Left lobe of liver (tissue), 2 donors: ENCODE data around the gene OR4D10. TPM values are rescaled to one million over a fixed set of nuclear protein-coding genes. Genes with fewer than 3 reads are reported as not detected.
A peak's percentile ranks its signal among the peaks of the same experiment; 100 is the strongest.
"Not testable (repeated sequence)": the region's sequence is repeated elsewhere in the genome, so short reads cannot be mapped to it uniquely, and the experiment has no call there.

Experiments used
- ATAC-seq: fragments of 200-7000 bp; cut with Tn5 transposase; one replicate; pipeline ENCODE4 v1.9.1; 2020; ENCODE audit warnings: mild to moderate bottlenecking, moderate library complexity
- DNase-seq: peaks from one replicate; pipeline ENCODE4 v3.0.0-alpha.2; 2020; ENCODE audit warnings: low spot score
- total RNA-seq: library from RNA; stranded (reverse); gene quantifications from one replicate; pipeline ENCODE4 v1.2.1, GENCODE V29; 2021
- donor health status: DM: no; HTN: no; CAD: no; lungs with moderate emphysema.
- donor health status: DM: no; HTN: yes; CAD: no.

Gene OR4D10
- not detected for total RNA-seq

GRCh38 chr11:59473015-59473414 is at the start of gene OR4D10:
Gene OR4D10 (plus strand): TSS chr11:59473315. CDS start chr11:59477430, 4,115 bp downstream.
- ATAC-seq (no peak), DNase-seq (no peak)

- DNase-seq (no peak), ATAC-seq (no peak)
These were observed 49.3 kb upstream of the OR4D10 start for GRCh38 chr11:59423835-59424234.

- ATAC-seq: no peak
- no peak for DNase-seq
These were observed 48.0 kb upstream of the OR4D10 start for GRCh38 chr11:59425131-59425530.

GRCh38 chr11:59426361-59427067 is 46.6 kb upstream of the OR4D10 start, which contains the start of gene OR5A2:
Gene OR5A2 (minus strand): TSS chr11:59426413. CDS start chr11:59422953, 3,460 bp downstream.
- no peak for ATAC-seq
- no peak for DNase-seq

GRCh38 chr11:59427068-59427382 is 46.1 kb upstream of the OR4D10 start:
- DNase-seq: no peak

GRCh38 chr11:59429924-59430516 is 43.1 kb upstream of the OR4D10 start:
- peak; percentile 97 for ATAC-seq
- no peak for DNase-seq

More at GRCh38 chr11:59427068-59427382, 46.1 kb upstream of the OR4D10 start:
- ATAC-seq: no peak

GRCh38 chr11:59436169-59436568 is 36.9 kb upstream of the OR4D10 start, which contains the start of gene OR5A1:
Gene OR5A1 (plus strand): TSS chr11:59436469. CDS start chr11:59443169, 6,700 bp downstream.
- ATAC-seq: no peak
- no peak for DNase-seq

- DNase-seq: no peak
- ATAC-seq: no peak
These were observed 35.3 kb upstream of the OR4D10 start for GRCh38 chr11:59437770-59438169.

GRCh38 chr11:59445624-59446023 is 27.5 kb upstream of the OR4D10 start:
- DNase-seq, ATAC-seq: not testable (repeated sequence)

GRCh38 chr11:59448484-59448883 is 24.6 kb upstream of the OR4D10 start:
- ATAC-seq (no peak), DNase-seq (no peak)

GRCh38 chr11:59456661-59457060 is 16.5 kb upstream of the OR4D10 start, which contains the start of gene OR4D6:
Gene OR4D6 (plus strand): TSS chr11:59456961. CDS start chr11:59456961, 0 bp downstream.
- DNase-seq (no peak), ATAC-seq (no peak)

GRCh38 chr11:59459916-59460315 is 13.2 kb upstream of the OR4D10 start:
- no peak for ATAC-seq

GRCh38 chr11:59463190-59463641 is 9.9 kb upstream of the OR4D10 start:
- DNase-seq: no peak
- no peak for ATAC-seq

More at GRCh38 chr11:59459916-59460315, 13.2 kb upstream of the OR4D10 start:
- DNase-seq: no peak

GRCh38 chr11:59475176-59475575 is 2.1 kb downstream of the OR4D10 start:
- DNase-seq (no peak), ATAC-seq (no peak)

GRCh38 chr11:59479906-59480305 is 6.8 kb downstream of the OR4D10 start:
- DNase-seq (no peak), ATAC-seq (no peak)

GRCh38 chr11:59480359-59480758 is 7.2 kb downstream of the OR4D10 start:
- no peak for DNase-seq
- no peak for ATAC-seq

- DNase-seq (no peak), ATAC-seq (no peak)
These were observed 28.8 kb downstream of the OR4D10 start for GRCh38 chr11:59501931-59502330.

GRCh38 chr11:59503276-59503675 is 30.2 kb downstream of the OR4D10 start, which contains the start of gene OR4D11:
Gene OR4D11 (plus strand): TSS chr11:59503576. CDS start chr11:59503576, 0 bp downstream.
- ATAC-seq (no peak), DNase-seq (no peak)

- ATAC-seq: peak; percentile 66
These were observed 38.0 kb downstream of the OR4D10 start, which contains the start of gene OR4D9 for GRCh38 chr11:59510941-59511589. Gene OR4D9 (plus strand): TSS chr11:59511539. CDS start chr11:59514913, 3,374 bp downstream.

GRCh38 chr11:59511675-59512074 is 38.6 kb downstream of the OR4D10 start:
- no peak for DNase-seq
- ATAC-seq: no peak

More at GRCh38 chr11:59510941-59511589, 38.0 kb downstream of the OR4D10 start, which contains the start of gene OR4D9:
- DNase-seq: no peak

GRCh38 chr11:59520139-59520538 is 47.0 kb downstream of the OR4D10 start:
- not testable (repeated sequence) for DNase-seq, ATAC-seq
